ENCODE data around the gene SENP1. TPM values are rescaled to one million over a fixed set of nuclear protein-coding genes. Genes with fewer than 3 reads are reported as not detected.

SENP1 gene
- total RNA-seq, 1 experiment from 2014 or later = 24.5 TPM

- ChIA-PET CTCF (interaction anchor here (0.6 kb wide), 1 partner anchor 26 kb away, joined by 3 read pairs; no protein-coding TSS in a partner anchor), POLR2A (no interaction called here)
- intact Hi-C loops (cut with micrococcal nuclease) = no loop called here
- Mint-ChIP-seq H3K9me3 (ENCODE audit: unreplicated experiment) (no peaks in the 10 kb centered on the region), H3K27me3 (ENCODE audit: insufficient read depth, unreplicated experiment) (no peaks in the 10 kb centered on the region), H3K27ac (ENCODE audit: low read depth, unreplicated experiment) (no peak overlapping the region), H3K36me3 (ENCODE audit: insufficient read depth, unreplicated experiment) (no peaks in the 10 kb centered on the region), H3K4me3 (ENCODE audit: unreplicated experiment) (no peak overlapping the region), H3K4me1 (ENCODE audit: insufficient read depth, unreplicated experiment) (no peaks in the 10 kb centered on the region)
- no TSS peak for BruUV-seq (replicated peaks)
- TF ChIP-seq, protein P1, sequence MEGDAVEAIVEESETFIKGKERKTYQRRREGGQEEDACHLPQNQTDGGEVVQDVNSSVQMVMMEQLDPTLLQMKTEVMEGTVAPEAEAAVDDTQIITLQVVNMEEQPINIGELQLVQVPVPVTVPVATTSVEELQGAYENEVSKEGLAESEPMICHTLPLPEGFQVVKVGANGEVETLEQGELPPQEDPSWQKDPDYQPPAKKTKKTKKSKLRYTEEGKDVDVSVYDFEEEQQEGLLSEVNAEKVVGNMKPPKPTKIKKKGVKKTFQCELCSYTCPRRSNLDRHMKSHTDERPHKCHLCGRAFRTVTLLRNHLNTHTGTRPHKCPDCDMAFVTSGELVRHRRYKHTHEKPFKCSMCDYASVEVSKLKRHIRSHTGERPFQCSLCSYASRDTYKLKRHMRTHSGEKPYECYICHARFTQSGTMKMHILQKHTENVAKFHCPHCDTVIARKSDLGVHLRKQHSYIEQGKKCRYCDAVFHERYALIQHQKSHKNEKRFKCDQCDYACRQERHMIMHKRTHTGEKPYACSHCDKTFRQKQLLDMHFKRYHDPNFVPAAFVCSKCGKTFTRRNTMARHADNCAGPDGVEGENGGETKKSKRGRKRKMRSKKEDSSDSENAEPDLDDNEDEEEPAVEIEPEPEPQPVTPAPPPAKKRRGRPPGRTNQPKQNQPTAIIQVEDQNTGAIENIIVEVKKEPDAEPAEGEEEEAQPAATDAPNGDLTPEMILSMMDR (IDR thresholded peaks at IDR 0.05; ENCODE audit: unreplicated experiment) = no peak
- no peak for DNase-seq (ENCODE audit: unreplicated experiment)
These were observed 74.5 kb downstream of the SENP1 start for GRCh38 chr12:48031135-48031960.

DNA sequence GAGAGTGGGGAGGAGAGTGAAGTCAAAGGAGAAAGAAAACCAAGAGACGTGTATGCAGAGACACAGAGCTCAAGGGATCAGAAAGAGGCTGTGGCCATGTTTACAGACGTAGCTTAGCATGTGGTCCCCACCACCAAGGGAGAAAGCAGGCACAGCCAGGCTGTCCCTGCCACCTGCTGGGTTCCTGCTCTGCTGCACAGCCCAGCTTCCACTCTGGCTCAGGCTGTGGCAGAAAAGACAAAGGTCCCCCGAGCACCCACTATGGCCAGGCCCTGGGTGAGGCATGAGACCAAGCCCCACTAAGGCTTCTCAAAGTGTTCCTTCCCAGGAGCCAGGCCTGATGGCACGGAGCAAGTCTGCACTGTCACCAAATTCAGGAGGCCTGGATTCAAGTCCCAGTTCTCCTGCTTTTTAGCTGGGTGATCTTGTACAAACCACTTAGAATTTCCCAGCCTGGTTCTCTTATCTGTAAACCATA lies 75.7 kb downstream of the SENP1 start:
- POLR2A ChIA-PET = no interaction called here
- H3K4me1 Mint-ChIP-seq (ENCODE audit: insufficient read depth, unreplicated experiment) = no peaks in the 10 kb centered on the region
- CTCF ChIA-PET = interaction anchor here (0.6 kb wide), 2 partner anchors 66 to 160 kb away, joined by 3 to 4 read pairs; no protein-coding TSS in a partner anchor
- TF ChIP-seq, protein P1 (IDR thresholded peaks at IDR 0.05; ENCODE audit: unreplicated experiment) = no peak
- BruUV-seq (replicated peaks) = no TSS peak
- intact Hi-C loops (cut with micrococcal nuclease) = no loop called here
- DNase-seq (ENCODE audit: unreplicated experiment) = no peak
- H3K36me3 Mint-ChIP-seq (ENCODE audit: insufficient read depth, unreplicated experiment) = no peaks in the 10 kb centered on the region
- H3K27me3 Mint-ChIP-seq (ENCODE audit: insufficient read depth, unreplicated experiment) = no peaks in the 10 kb centered on the region
- H3K9me3 Mint-ChIP-seq (ENCODE audit: unreplicated experiment) = no peaks in the 10 kb centered on the region
- no peak overlapping the region for H3K27ac Mint-ChIP-seq (ENCODE audit: low read depth, unreplicated experiment)
- H3K4me3 Mint-ChIP-seq (ENCODE audit: unreplicated experiment) = no peak overlapping the region

- H3K36me3 Mint-ChIP-seq (ENCODE audit: insufficient read depth, unreplicated experiment) = no peaks in the 10 kb centered on the region
- H3K27ac Mint-ChIP-seq (ENCODE audit: low read depth, unreplicated experiment) = no peak overlapping the region
- H3K9me3 Mint-ChIP-seq (ENCODE audit: unreplicated experiment) = no peaks in the 10 kb centered on the region
- TF ChIP-seq, protein P1 (IDR thresholded peaks at IDR 0.05; ENCODE audit: unreplicated experiment) = no peak
- intact Hi-C loops (cut with micrococcal nuclease) = no loop called here
- ChIA-PET CTCF (interaction anchor here (0.6 kb wide), 1 partner anchor 66 kb away, joined by 3 read pairs; no protein-coding TSS in a partner anchor), POLR2A (interaction anchor here (0.7 kb wide), 1 partner anchor 40 kb away, joined by 3 read pairs; no protein-coding TSS in a partner anchor)
- no peak overlapping the region for H3K4me3 Mint-ChIP-seq (ENCODE audit: unreplicated experiment)
- H3K4me1 Mint-ChIP-seq (ENCODE audit: insufficient read depth, unreplicated experiment) = no peaks in the 10 kb centered on the region
- H3K27me3 Mint-ChIP-seq (ENCODE audit: insufficient read depth, unreplicated experiment) = no peaks in the 10 kb centered on the region
- DNase-seq (ENCODE audit: unreplicated experiment) = no peak
- no TSS peak for BruUV-seq (replicated peaks)
These were observed 76.2 kb downstream of the SENP1 start for GRCh38 chr12:48029491-48030172.

Measured in MCF 10A (cell line).